Uterus (tissue), 4 donors: ENCODE results near the gene SLC17A5. TPM values are rescaled to one million over a fixed set of nuclear protein-coding genes. Genes with fewer than 3 reads are reported as not detected.

Experiments
- DNase-seq, 2 donors: peaks; one replicate each; pipeline ENCODE4 v3.0.0-alpha.2; 2019 to 2020
- H3K27ac ChIP-seq, 2 donors: fragments of 200-600 bp; sonication (generic); 1 replicate in 1 of 2; 2 replicates in 1 of 2; pipeline ENCODE4 v1.5.1; 2016 to 2018
- H3K27me3 ChIP-seq, 2 donors: fragments of 200-600 bp; sonication (generic); one replicate each; pipeline ENCODE4 v1.5.1; 2018 to 2019; ENCODE audit warnings: control low read depth in 1 of 2
- H3K36me3 ChIP-seq, 2 donors: fragments of 200-600 bp; sonication (generic); one replicate each; pipeline ENCODE4 v1.5.1; 2019; ENCODE audit warnings: control low read depth in 1 of 2
- H3K4me1 ChIP-seq, 2 donors: fragments of 200-600 bp; sonication (generic); one replicate each; pipeline ENCODE4 v1.5.1; 2018 to 2019; ENCODE audit warnings: control low read depth in 1 of 2
- H3K4me3 ChIP-seq, 2 donors: fragments of 200-600 bp; sonication (generic); 1 replicate in 1 of 2; 2 replicates in 1 of 2; pipeline ENCODE4 v1.5.1; 2018 to 2019; ENCODE audit warnings: mild to moderate bottlenecking in 1 of 2
- H3K9me3 ChIP-seq, 2 donors: fragments of 200-600 bp; sonication (generic); one replicate each; pipeline ENCODE4 v1.5.1; 2019; ENCODE audit warnings: control low read depth in 1 of 2
- POLR2A ChIP-seq, 2 donors: fragments of 450-650 bp; IDR thresholded peaks; one replicate each; pipeline ENCODE4 v1.6.1; 2016; ENCODE audit warnings: antibody characterized with exemption in 2 of 2, mild to moderate bottlenecking in 1 of 2, moderate library complexity in 1 of 2
- intact Hi-C: fragments of 100-400 bp; cut with DNase I; formaldehyde crosslinking; loops from one replicate; pipeline ENCODE4 v1.15.1; 2023; ENCODE audit warnings: low total_unique reads
- total RNA-seq, 4 donors: library from RNA; depleted of rRNA in 3 of 4; stranded (reverse); fragments of >200 nt in 3 of 4; gene quantifications; one replicate each; pipeline versions ENCODE4 v1.1.0 to v1.2.4, GENCODE V29; 2014 to 2023
- TF ChIP-seq, protein P1 (sequence below), 4 experiments: fragments of 200-600 bp in 2 of 4; fragments of 450-650 bp in 2 of 4; sonication (generic) in 2 of 4; IDR thresholded peaks; one replicate each; pipeline ENCODE4 v1.5.1; 2016 to 2019; ENCODE audit warnings: antibody characterized with exemption in 4 of 4, mild to moderate bottlenecking in 2 of 4, moderate library complexity in 1 of 4
- donor health status: DM: yes; HTN: yes; CAD: no.

Gene SLC17A5, protein sequence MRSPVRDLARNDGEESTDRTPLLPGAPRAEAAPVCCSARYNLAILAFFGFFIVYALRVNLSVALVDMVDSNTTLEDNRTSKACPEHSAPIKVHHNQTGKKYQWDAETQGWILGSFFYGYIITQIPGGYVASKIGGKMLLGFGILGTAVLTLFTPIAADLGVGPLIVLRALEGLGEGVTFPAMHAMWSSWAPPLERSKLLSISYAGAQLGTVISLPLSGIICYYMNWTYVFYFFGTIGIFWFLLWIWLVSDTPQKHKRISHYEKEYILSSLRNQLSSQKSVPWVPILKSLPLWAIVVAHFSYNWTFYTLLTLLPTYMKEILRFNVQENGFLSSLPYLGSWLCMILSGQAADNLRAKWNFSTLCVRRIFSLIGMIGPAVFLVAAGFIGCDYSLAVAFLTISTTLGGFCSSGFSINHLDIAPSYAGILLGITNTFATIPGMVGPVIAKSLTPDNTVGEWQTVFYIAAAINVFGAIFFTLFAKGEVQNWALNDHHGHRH
- total RNA-seq = 10 to 100 TPM in 2 of 4 donors, 1 to 10 TPM in 2; 3.6 to 27.4 (median 11.6) TPM

DNA sequence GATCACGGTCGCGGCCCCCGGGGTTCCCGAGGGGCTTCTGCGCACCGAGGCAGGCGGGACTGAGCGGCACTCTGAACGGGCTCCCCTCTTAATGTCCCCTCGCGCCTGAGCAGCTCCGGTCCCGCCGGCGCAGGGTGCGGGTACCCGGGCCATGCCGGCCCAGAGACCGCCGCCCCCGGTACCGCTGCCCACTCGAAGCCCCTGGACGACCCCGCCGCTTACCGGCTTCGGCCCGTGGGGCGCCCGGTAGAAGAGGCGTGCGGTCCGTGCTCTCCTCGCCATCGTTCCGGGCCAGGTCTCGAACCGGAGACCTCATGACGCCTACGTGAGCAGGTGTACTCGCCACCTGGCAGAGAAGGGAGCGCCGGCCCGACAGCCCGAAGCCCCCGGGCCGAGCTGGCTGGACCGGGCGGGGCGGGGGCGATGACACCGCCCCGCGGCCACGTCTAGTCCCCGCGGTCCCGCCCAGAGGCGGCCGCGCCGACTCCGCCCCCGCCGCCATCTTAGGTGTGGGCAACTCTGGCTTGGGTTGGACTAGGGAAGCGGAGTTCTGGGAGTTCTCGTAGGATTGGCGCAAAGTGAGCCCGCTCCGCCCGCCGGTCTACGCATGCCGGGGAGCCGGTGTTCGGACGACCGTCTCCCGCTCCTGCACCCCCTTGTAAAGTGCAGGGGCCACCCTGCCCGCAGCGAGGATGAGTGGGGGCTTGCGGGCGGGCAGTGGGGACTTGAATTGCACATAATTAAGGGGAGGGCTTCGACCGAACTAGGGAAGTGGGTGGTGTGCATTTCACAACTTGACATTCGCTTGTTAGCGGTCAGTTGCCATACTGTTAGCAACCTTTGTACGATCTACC lies at the start of gene SLC17A5:
TSS of gene SLC17A5 (minus strand) at position 422 of the 854 bp plus-strand sequence. CDS start at position 316, 106 bp downstream.
- DNase-seq = peak; percentile 93 to 95
- H3K4me3 ChIP-seq = peak within 1 kb of the TSS; percentile 93 to 100
- peak within 1 kb of the TSS; percentile 97 for H3K27ac ChIP-seq
- H3K4me1 ChIP-seq = peaks cover 0 to 7% of the 10 kb centered on the region in 2 donors
- H3K36me3 ChIP-seq = no peaks in the 10 kb centered on the region
- no peaks in the 10 kb centered on the region for H3K27me3 ChIP-seq
- TF ChIP-seq, protein P1, sequence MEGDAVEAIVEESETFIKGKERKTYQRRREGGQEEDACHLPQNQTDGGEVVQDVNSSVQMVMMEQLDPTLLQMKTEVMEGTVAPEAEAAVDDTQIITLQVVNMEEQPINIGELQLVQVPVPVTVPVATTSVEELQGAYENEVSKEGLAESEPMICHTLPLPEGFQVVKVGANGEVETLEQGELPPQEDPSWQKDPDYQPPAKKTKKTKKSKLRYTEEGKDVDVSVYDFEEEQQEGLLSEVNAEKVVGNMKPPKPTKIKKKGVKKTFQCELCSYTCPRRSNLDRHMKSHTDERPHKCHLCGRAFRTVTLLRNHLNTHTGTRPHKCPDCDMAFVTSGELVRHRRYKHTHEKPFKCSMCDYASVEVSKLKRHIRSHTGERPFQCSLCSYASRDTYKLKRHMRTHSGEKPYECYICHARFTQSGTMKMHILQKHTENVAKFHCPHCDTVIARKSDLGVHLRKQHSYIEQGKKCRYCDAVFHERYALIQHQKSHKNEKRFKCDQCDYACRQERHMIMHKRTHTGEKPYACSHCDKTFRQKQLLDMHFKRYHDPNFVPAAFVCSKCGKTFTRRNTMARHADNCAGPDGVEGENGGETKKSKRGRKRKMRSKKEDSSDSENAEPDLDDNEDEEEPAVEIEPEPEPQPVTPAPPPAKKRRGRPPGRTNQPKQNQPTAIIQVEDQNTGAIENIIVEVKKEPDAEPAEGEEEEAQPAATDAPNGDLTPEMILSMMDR (IDR thresholded peaks at IDR 0.05) = no peak
- peak; percentile 65 to 76 for TF ChIP-seq POLR2A (IDR thresholded peaks at IDR 0.05)
- no peaks in the 10 kb centered on the region for H3K9me3 ChIP-seq
- intact Hi-C loops = no loop called here

DNA sequence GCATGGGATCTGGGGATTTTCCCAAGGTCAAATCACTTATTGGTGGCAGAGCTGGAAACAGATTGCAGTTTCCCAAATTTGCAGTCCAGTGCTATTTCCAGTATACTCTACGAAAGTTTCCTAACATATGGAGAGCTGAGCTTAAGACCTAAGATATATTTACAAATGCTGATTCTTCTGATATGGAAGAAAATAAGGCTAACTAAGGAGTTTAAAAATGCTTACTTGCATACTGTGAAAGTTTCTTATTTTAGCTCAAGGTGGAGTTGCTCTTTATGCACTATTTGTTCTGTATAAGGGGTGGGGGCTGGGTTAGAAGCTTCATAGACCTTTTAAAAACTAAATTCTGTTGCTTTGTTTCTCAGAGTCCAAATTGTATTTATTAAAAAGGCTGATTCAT lies 49.7 kb upstream of the SLC17A5 start:
- H3K36me3 ChIP-seq = no peaks in the 10 kb centered on the region
- H3K9me3 ChIP-seq = no peaks in the 10 kb centered on the region
- intact Hi-C loops = no loop called here
- no peak for DNase-seq
- no peaks in the 10 kb centered on the region for H3K4me1 ChIP-seq
- peak overlapping the region in 1 of 2 donors; percentile 78 for H3K27ac ChIP-seq
- H3K4me3 ChIP-seq = no peak overlapping the region
- no peak for TF ChIP-seq POLR2A (IDR thresholded peaks at IDR 0.05)
- TF ChIP-seq, protein P1 (IDR thresholded peaks at IDR 0.05) = no peak
- H3K27me3 ChIP-seq = no peaks in the 10 kb centered on the region

DNA sequence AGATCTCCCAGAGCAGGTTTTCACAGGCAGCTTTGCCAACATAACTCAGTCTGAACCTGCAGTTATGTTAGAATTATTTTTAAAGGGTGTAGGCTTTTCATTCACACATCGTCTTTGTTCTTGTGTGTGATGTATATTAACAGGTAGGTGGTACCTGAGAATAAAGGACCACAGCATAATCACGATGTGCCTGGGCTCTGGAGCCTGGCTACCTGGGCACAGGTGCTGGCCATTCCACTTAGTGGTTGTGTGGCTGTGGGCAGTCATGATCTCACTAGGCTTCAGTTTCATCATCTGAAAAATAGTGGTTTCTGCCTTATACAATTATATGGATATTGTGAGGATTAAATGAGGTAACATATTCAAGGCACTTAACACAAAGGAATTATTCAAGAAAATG lies 48.7 kb upstream of the SLC17A5 start:
- no peak for DNase-seq
- intact Hi-C loops = no loop called here
- Histone ChIP-seq H3K27ac (peak overlapping the region in 1 of 2 donors; percentile 78), H3K27me3 (no peaks in the 10 kb centered on the region), H3K9me3 (no peaks in the 10 kb centered on the region), H3K36me3 (no peaks in the 10 kb centered on the region), H3K4me1 (no peaks in the 10 kb centered on the region), H3K4me3 (no peak overlapping the region)
- no peak for TF ChIP-seq POLR2A (IDR thresholded peaks at IDR 0.05)
- TF ChIP-seq, protein P1 (IDR thresholded peaks at IDR 0.05) = no peak

DNA sequence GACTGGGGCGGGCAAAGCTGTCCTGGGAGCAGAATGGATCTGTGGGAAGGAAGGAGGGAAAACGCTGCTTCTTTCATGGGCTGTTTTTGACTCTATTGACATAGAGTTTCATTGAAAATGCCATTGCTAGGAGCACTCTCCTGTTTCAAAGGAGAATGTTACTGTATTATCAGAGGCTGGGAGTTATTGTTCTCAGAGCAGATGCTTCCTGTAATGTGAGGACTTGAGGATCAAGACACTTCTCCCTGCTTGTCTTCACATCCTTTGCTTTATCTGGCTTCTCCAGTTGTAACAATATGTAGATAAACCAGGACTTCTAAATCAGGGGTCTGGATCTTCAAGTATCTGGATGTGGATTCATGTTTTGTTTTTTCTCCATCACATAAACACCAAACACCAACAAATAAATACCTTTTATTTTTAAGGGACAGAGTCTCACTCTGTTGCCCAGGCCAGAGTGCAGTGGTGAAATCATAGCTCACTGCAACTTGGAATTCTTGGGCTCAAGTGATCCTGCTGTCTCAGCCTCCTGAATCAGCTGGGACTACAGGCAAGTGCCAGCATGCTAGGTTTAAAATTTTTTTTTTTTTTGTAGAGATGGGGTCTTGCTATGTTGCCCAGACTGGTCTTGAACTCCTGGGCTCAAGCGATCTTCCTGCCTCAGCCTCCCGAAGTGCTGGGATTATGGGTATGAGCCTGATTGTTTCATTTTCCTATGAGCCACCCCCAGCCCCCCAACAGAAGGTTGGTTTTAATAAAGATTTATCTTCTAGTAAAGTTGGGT lies 46.1 kb upstream of the SLC17A5 start:
- no peaks in the 10 kb centered on the region for H3K4me1 ChIP-seq
- H3K27ac ChIP-seq = peak overlapping the region in 1 of 2 donors; percentile 23
- intact Hi-C loops = no loop called here
- H3K27me3 ChIP-seq = no peaks in the 10 kb centered on the region
- H3K36me3 ChIP-seq = no peaks in the 10 kb centered on the region
- DNase-seq = no peak
- H3K4me3 ChIP-seq = no peak overlapping the region
- H3K9me3 ChIP-seq = no peaks in the 10 kb centered on the region
- TF ChIP-seq POLR2A (IDR thresholded peaks at IDR 0.05) = no peak
- TF ChIP-seq, protein P1 (IDR thresholded peaks at IDR 0.05) = no peak
